T-cell (primary cell): ENCODE measurements around the gene DBN1. TPM values are rescaled to one million over a fixed set of nuclear protein-coding genes. Genes with fewer than 3 reads are reported as not detected.

Experiments
- ATAC-seq, 4 experiments: fragments of 200-7000 bp in 3 of 4; fragments of 150-1000 bp in 1 of 4; cut with Tn5 transposase; replicated peaks in 1 of 4; 1 replicate in 3 of 4; 2 replicates in 1 of 4; pipeline ENCODE4 v1.10.0; 2021; ENCODE audit warnings: moderate library complexity in 3 of 4, mild to moderate bottlenecking in 2 of 4, moderate number of reproducible peaks in 1 of 4
- CTCF ChIA-PET, 2 donors: fragments of 300-600 bp; sonication (Branson Sonifier 250); formaldehyde crosslinking; loops; one replicate each; lab custom pipeline; 2022; ENCODE audit warnings: antibody characterized with exemption in 2 of 2; lab: Charles Lee
- POLR2A ChIA-PET, 2 donors: fragments of 300-600 bp; sonication (Branson Sonifier 250); formaldehyde crosslinking; loops; one replicate each; lab custom pipeline; 2022; ENCODE audit warnings: antibody characterized with exemption in 2 of 2; lab: Charles Lee
- DNase-seq, 35 experiments: peaks; one replicate each; pipeline versions ENCODE4 v3.0.0 to v3.0.0-alpha.2; 2013 to 2023
- H3K27ac ChIP-seq: one replicate; pipeline ENCODE4 v1.5.1; 2013; ENCODE audit warnings: low read length
- H3K27me3 ChIP-seq, 2 experiments: replicated peaks in 1 of 2; 1 replicate in 1 of 2; 2 replicates in 1 of 2; pipeline versions ENCODE4 v1.6.1 to v1.7.0; 2013; ENCODE audit warnings: low read length in 1 of 2, mixed read lengths in 1 of 2; ENCODE audit not compliant: control insufficient read depth in 2 of 2, insufficient read depth in 2 of 2; ENCODE audit errors: extremely low read depth in 1 of 2
- H3K36me3 ChIP-seq, 2 donors: 1 replicate in 1 of 2; 2 replicates in 1 of 2; pipeline versions ENCODE4 v1.6.1 to v1.7.0; 2013; ENCODE audit warnings: low read length in 1 of 2; ENCODE audit not compliant: control insufficient read depth in 2 of 2, insufficient read depth in 1 of 2; ENCODE audit errors: extremely low read depth in 1 of 2
- H3K4me1 ChIP-seq, 2 experiments: 1 replicate in 1 of 2; 2 replicates in 1 of 2; pipeline versions ENCODE4 v1.6.1 to v1.7.0; 2013; ENCODE audit warnings: low read length in 2 of 2, mixed read lengths in 1 of 2; ENCODE audit not compliant: insufficient read depth in 2 of 2, control insufficient read depth in 1 of 2; ENCODE audit errors: extremely low read depth in 1 of 2
- H3K4me3 ChIP-seq, 2 donors: 1 replicate in 1 of 2; 2 replicates in 1 of 2; pipeline versions ENCODE4 v1.5.1 to v1.7.0; 2013; ENCODE audit warnings: mild to moderate bottlenecking in 2 of 2, low read length in 1 of 2, moderate library complexity in 1 of 2; ENCODE audit not compliant: control insufficient read depth in 1 of 2; ENCODE audit errors: extremely low read depth in 1 of 2
- H3K9me3 ChIP-seq: 2 replicates; pipeline ENCODE4 v1.7.0; 2013
- H3K27ac Mint-ChIP-seq, 2 donors: one replicate each; pipeline ENCODE4 v1.8.0; 2020 to 2021; ENCODE audit warnings: mild to moderate bottlenecking in 2 of 2, mixed read lengths in 2 of 2
- H3K27me3 Mint-ChIP-seq, 2 donors: one replicate each; pipeline ENCODE4 v1.8.0; 2021 to 2022; ENCODE audit warnings: mixed read lengths in 2 of 2
- H3K36me3 Mint-ChIP-seq: one replicate; pipeline ENCODE4 v1.8.0; 2021; ENCODE audit warnings: mixed read lengths
- H3K4me1 Mint-ChIP-seq, 3 donors: one replicate each; pipeline ENCODE4 v1.8.0; 2020 to 2022; ENCODE audit warnings: mixed read lengths in 3 of 3, mild to moderate bottlenecking in 1 of 3
- H3K4me3 Mint-ChIP-seq, 3 donors: one replicate each; pipeline ENCODE4 v1.8.0; 2020 to 2022; ENCODE audit warnings: mild to moderate bottlenecking in 3 of 3, mixed read lengths in 3 of 3, moderate library complexity in 3 of 3
- H3K9me3 Mint-ChIP-seq, 3 donors: one replicate each; pipeline ENCODE4 v1.8.0; 2020 to 2022; ENCODE audit warnings: mixed read lengths in 3 of 3
- WGBS: methylation state at CpG from one replicate; pipeline ENCODE4 v1.1.5; 2013; ENCODE audit warnings: missing lambda C conversion rate; ENCODE audit not compliant: insufficient coverage; 5-methylcytosine and 5-hydroxymethylcytosine counted together
- total RNA-seq, 35 experiments: library from RNA in 6 of 35; stranded (reverse) in 6 of 35; fragments of 120-200 nt in 1 of 35; gene quantifications; one replicate each; pipeline versions ENCODE4 v1.2.1 to v1.2.4 and lab custom pipeline; 2013 to 2026

The DBN1 gene
- total RNA-seq, 5 donors from 2014 or later (not counting 1 experiment from before 2014, with no cell fraction given): 11.6 to 41.3 (median 21.1) TPM

GRCh38 chr5:177492841-177493240 lies 19.4 kb upstream of the DBN1 start:
- H3K4me1 Mint-ChIP-seq: peaks cover 7 to 15% (median 12%) of the 10 kb centered on the region in 3 donors
- Histone ChIP-seq H3K36me3 (peaks cover 0 to 20% of the 10 kb centered on the region in 2 donors), H3K27ac (no peak overlapping the region), H3K4me1 (peaks cover 0 to 33% of the 10 kb centered on the region in 2 experiments), H3K9me3 (no peaks in the 10 kb centered on the region), H3K27me3 (no peaks in the 10 kb centered on the region), H3K4me3 (no peak overlapping the region)
- peaks cover 10% of the 10 kb centered on the region for H3K36me3 Mint-ChIP-seq
- ATAC-seq (no peak), DNase-seq (no peak)
- ChIA-PET POLR2A (no interaction called here), CTCF (interaction anchor here in 1 of 2 donors (1.0 kb wide), 1 partner anchor 183 kb away, joined by 3 read pairs; no protein-coding TSS in a partner anchor)
- H3K27me3 Mint-ChIP-seq: no peaks in the 10 kb centered on the region
- WGBS: 89% methylated on average over 6 of the region's 7 CpGs
- H3K27ac Mint-ChIP-seq: no peak overlapping the region
- H3K4me3 Mint-ChIP-seq: no peak overlapping the region
- no peaks in the 10 kb centered on the region for H3K9me3 Mint-ChIP-seq

DNA sequence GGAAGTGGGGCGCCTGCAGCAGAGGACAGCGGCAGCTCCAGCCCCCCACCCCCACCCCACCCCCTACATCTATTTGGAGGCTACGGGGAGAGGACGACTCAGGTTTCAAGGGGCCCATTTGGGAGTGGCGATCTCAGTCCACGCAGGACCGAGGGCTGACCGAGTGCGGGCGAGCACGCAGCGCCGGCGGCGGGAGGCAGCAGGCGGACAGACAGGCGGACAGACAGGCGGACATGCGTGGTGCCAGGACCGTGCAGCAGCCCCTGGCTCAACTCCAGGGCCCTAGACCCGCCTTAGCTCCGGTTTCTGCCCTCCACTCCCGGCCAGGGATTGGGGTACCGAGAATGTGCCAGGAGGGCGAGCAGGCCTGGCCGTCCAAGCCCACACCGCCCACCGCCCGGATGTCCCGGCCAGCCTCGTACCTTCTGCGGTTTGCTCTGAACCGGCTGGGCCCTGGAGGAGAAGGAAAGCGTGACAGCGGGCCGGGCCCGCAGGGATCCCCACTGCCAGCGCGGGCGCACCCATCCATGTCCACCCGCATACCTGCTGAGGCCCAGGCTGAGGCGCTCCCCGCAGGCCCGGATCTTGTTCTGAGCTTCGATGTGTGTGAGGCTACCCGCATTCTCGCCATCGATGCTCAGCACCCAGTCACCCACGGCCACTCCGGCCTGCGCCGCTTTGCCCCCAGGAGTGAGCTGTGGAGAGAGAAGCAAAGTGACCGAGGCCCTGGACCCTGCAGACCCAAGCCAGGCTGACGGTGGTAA lies 18.7 kb upstream of the DBN1 start:
- Mint-ChIP-seq H3K27ac (no peak overlapping the region), H3K9me3 (no peaks in the 10 kb centered on the region), H3K27me3 (no peaks in the 10 kb centered on the region), H3K4me3 (no peak overlapping the region), H3K4me1 (peaks cover 5 to 14% (median 10%) of the 10 kb centered on the region in 3 donors), H3K36me3 (peaks cover 10% of the 10 kb centered on the region)
- ChIA-PET CTCF (interaction anchor here in 1 of 2 donors (1.0 kb wide), 1 partner anchor 182 kb away, joined by 3 read pairs; no protein-coding TSS in a partner anchor), POLR2A (no interaction called here)
- Histone ChIP-seq H3K9me3 (no peaks in the 10 kb centered on the region), H3K27ac (no peak overlapping the region), H3K27me3 (no peaks in the 10 kb centered on the region), H3K4me3 (no peak overlapping the region), H3K36me3 (peaks cover 0 to 20% of the 10 kb centered on the region in 2 donors), H3K4me1 (peaks cover 0 to 30% of the 10 kb centered on the region in 2 experiments)
- DNase-seq: no peak
- ATAC-seq: no peak
- 97% methylated on average over 49 of the region's 54 CpGs for WGBS

- Histone ChIP-seq H3K27me3 (no peaks in the 10 kb centered on the region), H3K27ac (no peak overlapping the region), H3K4me1 (peaks cover 0 to 23% of the 10 kb centered on the region in 2 experiments), H3K36me3 (peaks cover 0 to 20% of the 10 kb centered on the region in 2 donors), H3K9me3 (no peaks in the 10 kb centered on the region), H3K4me3 (no peak overlapping the region)
- H3K36me3 Mint-ChIP-seq: peaks cover 10% of the 10 kb centered on the region
- no peaks in the 10 kb centered on the region for H3K27me3 Mint-ChIP-seq
- POLR2A ChIA-PET: no interaction called here
- CTCF ChIA-PET: no interaction called here
- DNase-seq: peak in 3 of 35 experiments; percentile 22 to 37 (median 24)
- no peak overlapping the region for H3K27ac Mint-ChIP-seq
- 93% methylated on average over 23 of the region's 43 CpGs for WGBS
- peak in 1 of 4 experiments; percentile 49 for ATAC-seq
- H3K9me3 Mint-ChIP-seq: no peaks in the 10 kb centered on the region
- H3K4me3 Mint-ChIP-seq: no peak overlapping the region
- H3K4me1 Mint-ChIP-seq: peaks cover 5 to 14% (median 10%) of the 10 kb centered on the region in 3 donors
Observed at GRCh38 chr5:177491429-177491945, 18.1 kb upstream of the DBN1 start.

DNA sequence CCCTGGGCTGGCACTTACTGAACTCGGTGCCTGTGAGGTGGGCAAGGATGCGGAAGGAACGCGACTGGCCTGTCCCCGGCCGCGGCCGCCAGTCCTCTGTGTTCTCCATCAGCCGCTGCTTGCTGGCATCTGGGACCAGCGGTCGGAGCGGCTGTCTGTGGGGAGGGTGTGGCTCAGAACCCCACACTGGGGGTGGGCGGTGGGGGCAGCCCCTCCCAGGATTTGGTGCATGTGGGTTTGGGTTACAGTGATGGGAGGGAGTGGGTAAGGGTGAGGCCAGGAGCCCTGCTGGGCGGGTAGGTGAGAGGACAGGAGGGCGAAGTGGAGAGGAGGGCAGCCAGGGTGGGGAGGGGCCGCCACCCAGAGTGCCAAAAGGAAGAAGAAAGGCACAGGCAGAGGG lies 17.6 kb upstream of the DBN1 start:
- peaks cover 10% of the 10 kb centered on the region for H3K36me3 Mint-ChIP-seq
- H3K4me3 Mint-ChIP-seq: no peak overlapping the region
- 94% methylated on average over 16 of the region's 16 CpGs for WGBS
- Histone ChIP-seq H3K27ac (no peak overlapping the region), H3K27me3 (no peaks in the 10 kb centered on the region), H3K9me3 (no peaks in the 10 kb centered on the region), H3K36me3 (peaks cover 0 to 20% of the 10 kb centered on the region in 2 donors), H3K4me3 (no peak overlapping the region), H3K4me1 (peaks cover 0 to 18% of the 10 kb centered on the region in 2 experiments)
- ChIA-PET CTCF (no interaction called here), POLR2A (no interaction called here)
- no peak for ATAC-seq
- no peaks in the 10 kb centered on the region for H3K9me3 Mint-ChIP-seq
- no peak overlapping the region for H3K27ac Mint-ChIP-seq
- H3K4me1 Mint-ChIP-seq: peaks cover under 1 to 10% (median 6%) of the 10 kb centered on the region in 3 donors
- no peak for DNase-seq
- H3K27me3 Mint-ChIP-seq: no peaks in the 10 kb centered on the region

- Mint-ChIP-seq H3K36me3 (peaks cover 10% of the 10 kb centered on the region), H3K9me3 (no peaks in the 10 kb centered on the region), H3K4me3 (no peak overlapping the region), H3K27me3 (no peaks in the 10 kb centered on the region), H3K4me1 (peaks cover 0 to 6% (median 4%) of the 10 kb centered on the region in 3 donors), H3K27ac (no peak overlapping the region)
- no peaks in the 10 kb centered on the region for H3K27me3 ChIP-seq
- ChIA-PET CTCF (no interaction called here), POLR2A (interaction anchor here in 1 of 2 donors (0.6 to 0.7 kb wide), 2 partner anchors 12 to 77 kb away, joined by 6 to 7 read pairs; no protein-coding TSS in a partner anchor)
- DNase-seq (no peak), ATAC-seq (no peak)
- H3K4me3 ChIP-seq: no peak overlapping the region
- no peaks in the 10 kb centered on the region for H3K9me3 ChIP-seq
- 83% methylated on average over 13 of the region's 15 CpGs for WGBS
- peaks cover 0 to 13% of the 10 kb centered on the region in 2 experiments for H3K4me1 ChIP-seq
- H3K27ac ChIP-seq: no peak overlapping the region
- peaks cover 0 to 20% of the 10 kb centered on the region in 2 donors for H3K36me3 ChIP-seq
Observed at GRCh38 chr5:177490311-177490991, 17.0 kb upstream of the DBN1 start.

DNA sequence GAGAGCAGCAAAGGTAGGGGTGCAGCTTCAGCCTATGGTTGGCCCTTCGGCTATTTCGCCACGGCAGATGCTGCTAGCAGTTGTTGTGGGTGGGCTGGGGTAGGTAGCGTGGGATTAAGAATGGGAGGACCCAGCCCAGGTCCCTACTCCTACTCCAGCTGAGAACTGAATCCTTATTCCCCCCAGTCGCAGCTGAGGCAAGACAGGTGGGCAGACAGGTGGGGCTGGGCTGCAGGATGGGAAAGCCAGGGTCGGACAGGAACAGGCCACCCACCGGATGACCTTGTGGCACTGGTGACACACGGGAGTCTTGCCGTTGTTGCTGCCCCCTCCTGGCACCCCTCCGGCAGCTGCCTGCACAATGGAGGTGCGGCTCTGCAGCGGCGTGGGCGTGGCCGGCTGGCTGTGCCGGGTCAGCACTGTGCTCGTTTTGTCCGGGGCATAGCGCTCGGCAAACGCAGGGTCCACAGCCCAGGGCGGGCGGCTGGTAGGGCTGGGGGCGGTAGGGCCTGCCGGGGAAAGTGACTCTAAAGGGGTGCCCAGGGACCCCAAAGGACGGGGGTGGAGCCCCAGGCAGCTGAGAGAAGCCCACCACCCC lies 15.8 kb upstream of the DBN1 start:
- POLR2A ChIA-PET: no interaction called here
- H3K27me3 ChIP-seq: no peaks in the 10 kb centered on the region
- no peaks in the 10 kb centered on the region for H3K27me3 Mint-ChIP-seq
- no peak for DNase-seq
- 88% methylated on average over 16 of the region's 26 CpGs for WGBS
- peaks cover 0 to 6% (median 3%) of the 10 kb centered on the region in 3 donors for H3K4me1 Mint-ChIP-seq
- CTCF ChIA-PET: interaction anchor here in 1 of 2 donors (0.6 to 0.7 kb wide), 2 partner anchors 43 to 188 kb away, joined by 4 to 6 read pairs; no protein-coding TSS in a partner anchor
- no peak overlapping the region for H3K4me3 ChIP-seq
- no peak overlapping the region for H3K4me3 Mint-ChIP-seq
- H3K36me3 Mint-ChIP-seq: peaks cover 10% of the 10 kb centered on the region
- H3K4me1 ChIP-seq: peaks cover 0 to 3% of the 10 kb centered on the region in 2 experiments
- ATAC-seq: no peak
- H3K27ac ChIP-seq: no peak overlapping the region
- H3K9me3 Mint-ChIP-seq: no peaks in the 10 kb centered on the region
- no peaks in the 10 kb centered on the region for H3K9me3 ChIP-seq
- no peak overlapping the region for H3K27ac Mint-ChIP-seq
- peaks cover 0 to 20% of the 10 kb centered on the region in 2 donors for H3K36me3 ChIP-seq
